ENCODE measurements around the gene DNAJC22.
"Not testable (repeated sequence)": the region's sequence is repeated elsewhere in the genome, so short reads cannot be mapped to it uniquely, and the experiment has no call there.

Gene DNAJC22

GRCh38 chr12:49346659-49347310, at the start of gene DNAJC22:
Gene DNAJC22, plus strand, starts transcription at chr12:49346888. Its CDS starts 1,985 bp downstream, at chr12:49348873.
- DNase-seq (ENCODE audit: low read depth in 2 of 2) = no peak

DNA sequence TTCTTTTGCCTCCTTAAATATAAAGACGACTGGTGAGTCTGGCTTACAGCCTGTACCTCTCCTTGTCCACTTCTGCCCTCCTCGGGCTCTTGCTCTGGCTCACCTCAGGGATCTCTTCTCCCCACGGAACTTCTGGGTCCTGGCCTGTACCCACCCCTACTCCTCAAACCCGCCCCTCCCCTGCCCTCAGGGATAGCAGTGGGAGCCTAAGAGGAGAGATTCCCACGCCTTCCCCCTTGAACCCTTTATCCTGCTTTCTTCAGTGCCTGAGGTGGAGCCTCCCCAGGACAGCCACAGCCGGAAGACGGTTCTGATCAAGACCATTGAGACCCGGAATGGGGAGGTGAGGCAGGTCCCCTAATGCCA, 49.0 kb upstream of the DNAJC22 start:
- DNase-seq (ENCODE audit: low read depth in 2 of 2) = no peak

- DNase-seq (ENCODE audit: low read depth in 2 of 2) = no peak
Observed at GRCh38 chr12:49298160-49298559, 48.5 kb upstream of the DNAJC22 start.

- DNase-seq (ENCODE audit: low read depth in 2 of 2) = no peak
Observed at GRCh38 chr12:49301760-49302159, 44.9 kb upstream of the DNAJC22 start.

DNA sequence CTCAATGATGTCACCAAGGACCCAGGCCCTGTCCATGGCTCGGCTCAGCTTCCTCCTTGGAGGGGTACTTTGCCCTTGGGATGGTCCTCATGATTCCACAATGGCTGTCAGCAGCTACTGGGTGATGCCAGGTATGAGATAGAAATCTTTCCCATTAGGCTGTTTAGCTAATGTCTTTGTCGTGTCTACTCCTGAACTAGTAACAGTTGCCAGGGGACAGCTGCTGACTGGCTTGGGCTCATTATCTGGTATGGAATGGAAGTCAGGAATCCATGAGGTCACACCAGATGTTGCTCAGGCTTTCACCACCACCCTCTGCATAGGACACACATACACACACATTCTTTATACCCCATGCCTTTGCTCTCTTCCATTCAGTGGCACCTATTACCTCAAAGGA, 42.5 kb upstream of the DNAJC22 start:
- DNase-seq (ENCODE audit: low read depth in 2 of 2) = no peak

DNA sequence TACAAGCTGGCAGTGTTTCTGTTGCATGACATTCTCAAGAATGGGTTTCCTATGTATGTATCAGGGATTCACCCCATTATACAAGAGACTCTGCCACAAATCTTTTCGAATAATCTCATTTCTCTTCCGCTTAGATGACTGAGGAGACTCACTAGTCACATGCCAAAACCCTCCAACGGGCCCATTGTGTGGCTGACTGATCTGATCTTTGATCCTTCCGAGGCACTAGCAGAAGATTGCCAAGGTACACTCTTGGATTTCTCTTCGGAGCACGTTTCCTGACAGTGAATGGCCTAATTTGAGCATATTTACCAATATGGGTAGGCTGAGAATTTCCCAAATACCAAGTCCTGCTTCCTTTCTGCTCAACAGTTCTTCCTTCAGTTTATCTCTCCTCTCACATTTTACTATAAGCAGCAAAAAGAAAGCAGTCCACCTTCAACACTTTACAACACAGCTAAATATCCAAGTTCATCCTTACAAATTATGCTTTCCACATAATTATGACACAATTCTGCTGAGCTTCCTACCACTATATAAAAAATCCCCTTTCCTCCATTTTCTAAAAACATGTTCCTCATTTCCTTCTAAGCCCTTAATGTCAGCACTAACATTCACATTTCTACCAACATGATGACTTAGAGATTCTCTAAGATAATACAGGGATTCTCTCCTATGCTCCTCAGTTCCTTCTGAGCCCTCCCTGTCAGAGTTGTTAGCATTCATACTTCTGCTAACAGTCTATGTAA, 40.8 kb upstream of the DNAJC22 start:
- no peak for DNase-seq (ENCODE audit: low read depth in 2 of 2)

DNA sequence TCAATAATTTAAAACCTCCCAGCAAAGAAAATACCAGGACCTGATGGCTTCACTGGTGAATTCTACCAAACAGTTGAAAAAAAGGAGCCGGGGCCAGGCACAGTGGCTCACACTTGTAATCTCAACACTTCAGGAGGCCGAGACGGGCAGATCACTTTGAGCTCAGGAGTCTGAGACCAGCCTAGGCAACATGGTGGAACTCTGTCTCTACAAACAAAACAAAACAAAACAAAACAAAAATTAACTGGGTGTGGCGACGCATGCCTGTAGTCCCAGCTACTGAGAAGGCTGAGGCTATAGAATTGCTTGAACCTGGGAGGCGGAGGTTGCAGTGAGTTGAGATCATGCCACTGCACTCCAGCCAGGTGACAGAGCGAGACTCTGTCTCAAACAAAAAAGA, 37.3 kb upstream of the DNAJC22 start:
- no peak for DNase-seq (ENCODE audit: low read depth in 2 of 2)

DNA sequence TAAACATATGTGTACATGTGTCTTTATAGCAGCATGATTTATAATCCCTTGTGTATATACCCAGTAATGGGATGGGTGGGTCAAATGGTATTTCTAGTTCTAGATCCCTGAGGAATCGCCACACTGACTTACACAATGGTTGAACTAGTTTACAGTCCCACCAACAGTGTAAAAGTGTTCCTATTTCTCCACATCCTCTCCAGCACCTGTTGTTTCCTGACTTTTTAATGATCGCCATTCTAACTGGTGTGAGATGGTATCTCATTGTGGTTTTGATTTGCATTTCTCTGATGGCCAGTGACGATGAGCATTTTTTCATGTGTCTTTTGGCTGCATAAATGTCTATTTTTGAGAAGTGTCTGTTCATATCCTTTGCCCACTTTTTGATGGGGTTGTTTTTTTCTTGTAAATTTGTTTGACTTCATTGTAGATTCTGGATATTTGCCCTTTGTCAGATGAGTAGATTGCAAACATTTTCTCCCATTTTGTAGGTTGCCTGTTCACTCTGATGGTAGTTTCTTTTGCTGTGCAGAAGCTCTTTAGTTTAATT, 36.2 kb upstream of the DNAJC22 start:
- DNase-seq (ENCODE audit: low read depth in 2 of 2) = not testable (repeated sequence)

GRCh38 chr12:49314811-49315210, 31.9 kb upstream of the DNAJC22 start:
- DNase-seq (ENCODE audit: low read depth in 2 of 2) = no peak

GRCh38 chr12:49317118-49317517, 29.6 kb upstream of the DNAJC22 start:
- DNase-seq (ENCODE audit: low read depth in 2 of 2) = not testable (repeated sequence)

DNA sequence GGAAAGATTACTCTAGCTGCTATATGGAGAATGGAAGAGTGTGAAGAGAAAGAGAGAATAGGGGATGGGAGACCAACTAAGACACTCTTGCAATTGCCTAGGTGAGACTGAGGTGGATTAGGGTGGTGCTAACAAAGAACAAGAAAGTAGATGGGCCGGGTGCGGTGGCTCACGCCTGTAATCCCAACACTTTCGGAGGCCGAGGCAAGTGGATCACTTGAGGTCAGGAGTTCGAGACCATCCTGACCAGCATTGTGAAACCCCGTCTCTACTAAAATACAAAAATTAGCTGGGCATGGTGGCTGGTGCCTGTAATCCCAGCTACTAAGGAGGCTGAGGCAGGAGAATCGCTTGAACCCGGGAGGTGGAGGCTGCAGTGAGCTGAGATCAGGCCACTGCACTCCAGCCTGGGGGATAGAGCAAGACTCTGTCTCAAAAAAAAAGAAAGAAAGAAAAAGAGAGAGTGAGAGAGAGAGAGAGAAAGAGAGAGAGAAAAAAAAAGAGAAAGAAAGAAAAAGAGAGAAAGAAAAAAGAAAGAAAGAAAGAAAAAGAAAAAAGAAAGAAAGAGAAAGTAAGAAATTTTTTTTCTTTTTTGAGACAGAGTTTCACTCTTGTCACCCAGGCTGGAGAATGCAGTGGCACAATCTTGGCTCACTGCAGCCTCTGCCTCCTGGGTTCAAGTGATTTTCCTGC, 26.1 kb upstream of the DNAJC22 start:
- not testable (repeated sequence) for DNase-seq (ENCODE audit: low read depth in 2 of 2)

DNA sequence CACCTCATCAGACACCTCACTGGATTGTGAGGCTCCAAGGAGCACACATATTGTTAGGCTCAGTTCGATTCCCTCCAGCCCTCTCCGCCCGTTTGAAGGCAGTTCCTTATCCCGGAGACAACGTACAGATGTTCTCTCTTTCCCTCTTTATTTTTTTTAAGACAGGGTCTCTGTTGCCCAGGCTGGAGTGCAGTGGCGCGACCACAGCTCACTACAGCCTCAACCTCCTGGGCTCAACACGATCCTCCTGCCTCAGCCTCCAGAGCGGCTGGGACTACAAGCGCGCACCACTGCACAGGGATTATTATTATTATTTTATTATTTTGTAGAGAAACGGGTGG, 24.4 kb upstream of the DNAJC22 start:
- no peak for DNase-seq (ENCODE audit: low read depth in 2 of 2)

DNA sequence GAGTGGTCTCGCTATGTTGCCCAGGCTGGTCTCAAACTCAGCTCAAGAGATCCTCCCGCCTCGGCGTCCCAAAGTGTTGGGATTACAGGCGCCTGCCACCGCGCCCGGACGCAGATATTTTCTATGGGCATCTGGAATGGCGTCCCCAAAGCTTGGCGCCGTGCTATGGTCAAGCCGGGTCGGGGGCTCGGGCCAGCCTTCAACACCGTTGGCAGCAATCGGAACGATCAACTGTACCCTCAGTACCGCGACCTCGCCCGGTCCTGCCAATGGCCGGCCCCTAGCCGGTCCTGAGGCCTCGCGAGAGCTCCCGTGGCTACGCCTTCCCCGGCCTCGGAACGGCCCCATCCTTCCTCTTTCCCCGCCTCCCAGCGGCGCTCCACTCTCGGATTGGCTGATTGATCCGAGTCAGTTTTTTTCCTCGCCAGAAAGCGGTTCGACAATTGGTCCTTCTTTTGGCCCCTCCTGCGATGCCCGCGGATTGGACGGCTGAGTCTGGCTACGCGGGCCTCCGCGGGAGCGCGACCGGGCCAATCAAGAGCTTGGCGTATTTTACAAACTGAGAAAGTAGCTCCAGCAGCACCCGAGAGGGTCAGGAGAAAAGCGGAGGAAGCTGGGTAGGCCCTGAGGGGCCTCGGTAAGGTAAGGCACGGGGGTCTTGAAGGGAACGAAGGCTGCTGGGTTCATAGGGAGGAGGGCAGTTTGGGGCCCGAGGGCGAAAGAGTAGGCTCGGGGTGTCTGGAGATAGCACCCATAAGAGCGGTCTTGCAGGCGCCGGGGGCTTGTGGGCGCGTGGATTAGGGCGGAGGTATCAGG, 23.8 kb upstream of the DNAJC22 start, which contains the start of gene TROAP:
TSS of gene TROAP (plus strand) at position 548 of the 816 bp plus-strand sequence. CDS start 354 bp downstream, outside the sequence.
- DNase-seq (ENCODE audit: low read depth in 2 of 2) = peak; percentile 95 to 96

DNA sequence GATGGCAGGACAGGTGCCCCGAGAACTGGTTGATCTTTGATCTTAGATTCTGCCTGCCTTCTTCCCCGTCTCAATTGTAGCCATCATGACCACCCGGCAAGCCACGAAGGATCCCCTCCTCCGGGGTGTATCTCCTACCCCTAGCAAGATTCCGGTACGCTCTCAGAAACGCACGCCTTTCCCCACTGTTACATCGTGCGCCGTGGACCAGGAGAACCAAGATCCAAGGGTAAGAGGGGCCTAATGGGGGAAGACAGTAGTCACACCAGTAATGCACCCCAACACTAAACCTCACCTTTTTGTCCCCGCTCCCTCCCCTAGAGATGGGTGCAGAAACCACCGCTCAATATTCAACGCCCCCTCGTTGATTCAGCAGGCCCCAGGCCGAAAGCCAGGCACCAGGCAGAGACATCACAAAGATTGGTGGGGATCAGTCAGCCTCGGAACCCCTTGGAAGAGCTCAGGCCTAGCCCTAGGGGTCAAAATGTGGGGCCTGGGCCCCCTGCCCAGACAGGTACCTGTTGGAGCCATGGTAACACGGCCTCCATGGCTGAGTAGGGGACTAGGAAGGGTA, 23.1 kb upstream of the DNAJC22 start:
- DNase-seq (ENCODE audit: low read depth in 2 of 2) = no peak

- no peak for DNase-seq (ENCODE audit: low read depth in 2 of 2)
Observed at GRCh38 chr12:49325606-49326005, 21.1 kb upstream of the DNAJC22 start.

- DNase-seq (ENCODE audit: low read depth in 2 of 2) = no peak
Observed at GRCh38 chr12:49327368-49327767, 19.3 kb upstream of the DNAJC22 start.

DNA sequence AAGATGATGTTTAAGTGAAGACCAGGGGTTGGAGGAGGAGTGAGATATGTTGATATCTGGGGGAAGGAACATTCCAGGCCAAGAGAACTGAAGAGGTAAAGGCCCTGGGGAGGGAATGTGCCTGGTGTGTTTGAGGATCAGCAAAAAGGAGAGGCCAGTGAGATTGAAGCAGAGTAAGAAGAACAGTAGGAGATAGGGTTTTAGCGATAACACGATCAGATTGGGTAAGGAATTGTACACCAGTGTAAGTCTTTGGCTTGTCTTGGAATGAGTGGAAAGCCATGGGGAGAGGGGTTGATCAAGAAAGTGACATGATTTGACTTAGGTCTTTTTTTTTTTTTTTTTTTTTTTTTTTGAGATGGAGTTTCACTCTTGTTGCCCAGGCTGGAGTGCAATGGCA, 18.8 kb upstream of the DNAJC22 start:
- DNase-seq (ENCODE audit: low read depth in 2 of 2) = no peak

GRCh38 chr12:49328816-49329215, 17.9 kb upstream of the DNAJC22 start:
- DNase-seq (ENCODE audit: low read depth in 2 of 2) = no peak

DNA sequence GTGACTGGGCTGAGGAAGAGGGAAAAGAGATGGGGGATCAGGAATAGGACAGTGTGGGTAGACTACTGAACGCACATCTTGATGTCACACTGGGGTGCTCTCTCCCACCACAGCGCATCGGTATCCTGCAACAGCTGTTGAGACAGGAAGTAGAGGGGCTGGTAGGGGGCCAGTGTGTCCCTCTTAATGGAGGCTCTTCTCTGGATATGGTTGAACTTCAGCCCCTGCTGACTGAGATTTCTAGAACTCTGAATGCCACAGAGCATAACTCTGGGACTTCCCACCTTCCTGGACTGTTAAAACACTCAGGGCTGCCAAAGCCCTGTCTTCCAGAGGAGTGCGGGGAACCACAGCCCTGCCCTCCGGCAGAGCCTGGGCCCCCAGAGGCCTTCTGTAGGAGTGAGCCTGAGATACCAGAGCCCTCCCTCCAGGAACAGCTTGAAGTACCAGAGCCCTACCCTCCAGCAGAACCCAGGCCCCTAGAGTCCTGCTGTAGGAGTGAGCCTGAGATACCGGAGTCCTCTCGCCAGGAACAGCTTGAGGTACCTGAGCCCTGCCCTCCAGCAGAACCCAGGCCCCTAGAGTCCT, 16.6 kb upstream of the DNAJC22 start:
- DNase-seq (ENCODE audit: low read depth in 2 of 2) = no peak

GRCh38 chr12:49330631-49331379, 15.9 kb upstream of the DNAJC22 start:
- DNase-seq (ENCODE audit: low read depth in 2 of 2) = no peak
